HepG2 (cell line): ENCODE results near the gene MADCAM1. TPM values are rescaled to one million over a fixed set of nuclear protein-coding genes. Genes with fewer than 3 reads are reported as not detected.

Experiments used
- ATF1 ChIP-seq: IDR thresholded peaks from 2 replicates; pipeline ENCODE4 v1.6.1; 2016; ENCODE audit warnings: mild to moderate bottlenecking, control low read depth
- CHD2 ChIP-seq: IDR thresholded peaks from 2 replicates; pipeline ENCODE4 v1.6.1; 2011; ENCODE audit warnings: low read depth, low read length, improper control_type of control experiment
- GMEB2 ChIP-seq: IDR thresholded peaks from 2 replicates; pipeline ENCODE4 v1.6.1; 2016; ENCODE audit warnings: missing biosample characterization, missing genetic modification reagents, low read depth
- MTA1 ChIP-seq: sonication (generic); formaldehyde crosslinking; IDR thresholded peaks from 2 replicates; pipeline ENCODE4 v1.4.0; 2020; ENCODE audit warnings: missing genetic modification reagents, mild to moderate bottlenecking, borderline replicate concordance
- MYC ChIP-seq: sonication (generic); formaldehyde crosslinking; IDR thresholded peaks from 2 replicates; pipeline ENCODE4 v1.9.0; 2021; ENCODE audit warnings: missing genetic modification reagents, borderline replicate concordance
- RBM39 ChIP-seq: fragments of 200-400 bp; formaldehyde crosslinking; IDR thresholded peaks from one replicate; pipeline ENCODE4 v1.6.1; 2018; ENCODE audit warnings: antibody characterized with exemption, mild to moderate bottlenecking, low read depth, low read length; ENCODE audit not compliant: poor library complexity, severe bottlenecking
- REST ChIP-seq, 2 experiments: IDR thresholded peaks; 2 replicates each; pipeline ENCODE4 v1.6.1; 2011 to 2012; ENCODE audit warnings: low read length in 2 of 2, borderline replicate concordance in 1 of 2, low read depth in 1 of 2, mild to moderate bottlenecking in 1 of 2, moderate library complexity in 1 of 2
- RFX3 ChIP-seq: IDR thresholded peaks from 2 replicates; pipeline ENCODE4 v1.6.1; 2016; ENCODE audit warnings: missing biosample characterization, missing genetic modification reagents
- SETDB1 ChIP-seq: sonication (generic); formaldehyde crosslinking; IDR thresholded peaks from 2 replicates; pipeline ENCODE4 v1.5.1; 2020; ENCODE audit warnings: missing genetic modification reagents, mild to moderate bottlenecking, borderline replicate concordance
- TEF ChIP-seq: sonication (generic); formaldehyde crosslinking; IDR thresholded peaks from 2 replicates; pipeline ENCODE4 v1.5.0; 2020; ENCODE audit warnings: missing genetic modification reagents
- ZBTB44 ChIP-seq: sonication (generic); formaldehyde crosslinking; IDR thresholded peaks from 2 replicates; pipeline ENCODE4 v1.4.0; 2020; ENCODE audit warnings: missing genetic modification reagents
- ZBTB8A ChIP-seq: sonication (generic); formaldehyde crosslinking; IDR thresholded peaks from 2 replicates; pipeline ENCODE4 v1.4.0; 2020; ENCODE audit warnings: mild to moderate bottlenecking, low read depth, missing genetic modification reagents, borderline replicate concordance
- ZFAT ChIP-seq: sonication (generic); formaldehyde crosslinking; conservative IDR thresholded peaks from 2 replicates; pipeline ENCODE4 v1.8.1; 2023; ENCODE audit warnings: missing genetic modification reagents, inconsistent platforms
- ZNF10 ChIP-seq: sonication (generic); formaldehyde crosslinking; IDR thresholded peaks from 2 replicates; pipeline ENCODE4 v1.4.0; 2020; ENCODE audit warnings: mild to moderate bottlenecking, low read depth, missing genetic modification reagents, borderline replicate concordance
- ZNF264 ChIP-seq: sonication (generic); formaldehyde crosslinking; IDR thresholded peaks from 2 replicates; pipeline ENCODE4 v1.4.0; 2020; ENCODE audit warnings: missing genetic modification reagents
- ZNF879 ChIP-seq: sonication (generic); formaldehyde crosslinking; IDR thresholded peaks from 2 replicates; pipeline ENCODE4 v1.8.1; 2023; ENCODE audit warnings: missing genetic modification reagents
- polyA plus RNA-seq, 8 experiments: library from polyadenylated mRNA; depleted of rRNA in 3 of 8; stranded (reverse) in 7 of 8; unstranded in 1 of 8; fragments of >200 nt; fragmentation: Illumina TruSeq in 4 of 8; extraction: Trizol in 4 of 8; gene quantifications; 2 replicates each; pipeline versions ENCODE4 v1.2.1 to v1.2.3, GENCODE V29; 2011 to 2016; ENCODE audit warnings: low read depth in 4 of 8, missing spikeins in 1 of 8, mixed read lengths in 1 of 8; ENCODE audit not compliant: insufficient read depth in 1 of 8
- total RNA-seq, 5 experiments: library from RNA; depleted of rRNA; stranded (reverse); fragments of >200 nt; fragmentation: Illumina TruSeq; extraction: Trizol; gene quantifications; 2 replicates each; pipeline ENCODE4 v1.2.3, GENCODE V29; 2016; ENCODE audit warnings: low read depth in 1 of 5
- TF ChIP-seq, protein P1 (sequence below): sonication (generic); formaldehyde crosslinking; IDR thresholded peaks from 2 replicates; pipeline ENCODE4 v1.4.0; 2020; ENCODE audit warnings: missing genetic modification reagents
- TF ChIP-seq, protein P2 (sequence below): sonication (generic); formaldehyde crosslinking; IDR thresholded peaks from 2 replicates; pipeline ENCODE4 v1.4.0; 2020; ENCODE audit warnings: low read depth, mild to moderate bottlenecking, missing genetic modification reagents

The MADCAM1 gene
- total and polyA plus RNA-seq, 2 of the 13 experiments (the other 11 are each of a cell fraction or from before 2014, with no cell fraction given): 0.29 to 0.33 TPM

DNA sequence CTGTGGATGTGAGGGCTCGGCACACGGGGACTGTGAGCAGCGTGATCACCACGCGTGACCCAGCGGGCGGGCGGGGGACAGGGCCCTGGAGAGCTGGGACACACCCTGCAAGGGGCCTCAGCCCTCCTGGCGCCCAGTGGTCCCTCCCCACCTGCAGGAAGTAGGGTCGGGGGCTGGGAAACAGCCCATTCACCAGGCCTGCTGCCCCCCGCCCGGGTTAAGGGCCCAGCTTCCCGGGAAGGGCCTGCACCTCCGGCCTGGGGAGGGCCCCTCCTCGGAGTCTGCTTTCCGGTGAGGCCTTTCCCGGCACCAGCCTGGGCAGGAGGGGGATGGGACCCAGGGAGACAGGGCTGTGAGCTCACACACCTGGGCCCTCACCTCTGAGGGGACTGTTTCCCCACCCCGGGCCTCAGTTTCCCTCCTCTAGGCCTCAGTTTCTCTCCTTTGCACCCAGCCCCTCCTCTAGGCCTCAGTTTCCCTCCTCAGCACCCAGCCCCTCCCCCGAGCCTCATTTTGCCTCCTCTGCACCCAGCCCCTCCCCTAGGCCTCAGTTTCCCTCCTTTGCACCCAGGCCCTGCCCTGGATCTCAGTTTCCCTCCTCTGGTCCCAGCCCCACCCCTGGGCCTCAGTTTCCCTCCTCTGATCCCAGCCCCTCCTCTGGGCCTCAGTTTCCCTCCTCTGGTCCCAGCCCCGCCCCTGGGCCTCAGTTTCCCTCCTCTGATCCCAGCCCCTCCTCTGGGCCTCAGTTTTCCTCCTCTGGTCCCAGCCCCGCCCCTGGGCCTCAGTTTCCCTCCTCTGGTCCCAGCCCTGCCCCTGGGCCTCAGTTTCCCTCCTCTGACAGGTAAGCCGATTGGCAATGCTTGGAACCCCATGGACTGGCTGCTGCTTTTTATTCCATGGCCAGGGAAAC lies 1.9 kb upstream of the MADCAM1 start (continued):
- TF ChIP-seq ZBTB44 (CRISPR knock-in tag) (no peak), ZFAT (CRISPR knock-in tag) (no peak), TEF (CRISPR knock-in tag) (no peak), SETDB1 (CRISPR knock-in tag) (no peak), MYC (CRISPR knock-in tag) (no peak; the same call in 1 of the 2 replicates), ZNF10 (CRISPR knock-in tag) (no peak), ZBTB8A (CRISPR knock-in tag) (no peak), MTA1 (CRISPR knock-in tag) (no peak), REST (IDR thresholded peaks at IDR 0.05; ENCODE audit: borderline replicate concordance in 1 of 2, low read depth in 1 of 2, low read length in 2 of 2) (no peak), ZNF264 (CRISPR knock-in tag) (no peak), ZNF879 (CRISPR knock-in tag) (no peak), ATF1 (CRISPR knock-in tag) (no peak), CHD2 (no peak), RFX3 (CRISPR knock-in tag) (no peak; the same call in 1 of the 2 replicates), GMEB2 (no peak), RBM39 (no peak)
- TF ChIP-seq, protein P1, sequence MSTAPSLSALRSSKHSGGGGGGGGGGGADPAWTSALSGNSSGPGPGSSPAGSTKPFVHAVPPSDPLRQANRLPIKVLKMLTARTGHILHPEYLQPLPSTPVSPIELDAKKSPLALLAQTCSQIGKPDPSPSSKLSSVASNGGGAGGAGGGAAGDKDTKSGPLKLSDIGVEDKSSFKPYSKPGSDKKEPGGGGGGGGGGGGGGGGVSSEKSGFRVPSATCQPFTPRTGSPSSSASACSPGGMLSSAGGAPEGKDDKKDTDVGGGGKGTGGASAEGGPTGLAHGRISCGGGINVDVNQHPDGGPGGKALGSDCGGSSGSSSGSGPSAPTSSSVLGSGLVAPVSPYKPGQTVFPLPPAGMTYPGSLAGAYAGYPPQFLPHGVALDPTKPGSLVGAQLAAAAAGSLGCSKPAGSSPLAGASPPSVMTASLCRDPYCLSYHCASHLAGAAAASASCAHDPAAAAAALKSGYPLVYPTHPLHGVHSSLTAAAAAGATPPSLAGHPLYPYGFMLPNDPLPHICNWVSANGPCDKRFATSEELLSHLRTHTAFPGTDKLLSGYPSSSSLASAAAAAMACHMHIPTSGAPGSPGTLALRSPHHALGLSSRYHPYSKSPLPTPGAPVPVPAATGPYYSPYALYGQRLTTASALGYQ (CRISPR knock-in tag): no peak
- TF ChIP-seq, protein P2, sequence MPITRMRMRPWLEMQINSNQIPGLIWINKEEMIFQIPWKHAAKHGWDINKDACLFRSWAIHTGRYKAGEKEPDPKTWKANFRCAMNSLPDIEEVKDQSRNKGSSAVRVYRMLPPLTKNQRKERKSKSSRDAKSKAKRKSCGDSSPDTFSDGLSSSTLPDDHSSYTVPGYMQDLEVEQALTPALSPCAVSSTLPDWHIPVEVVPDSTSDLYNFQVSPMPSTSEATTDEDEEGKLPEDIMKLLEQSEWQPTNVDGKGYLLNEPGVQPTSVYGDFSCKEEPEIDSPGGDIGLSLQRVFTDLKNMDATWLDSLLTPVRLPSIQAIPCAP (CRISPR knock-in tag): no peak
